ENCODE data around the gene CD8A. TPM values are rescaled to one million over a fixed set of nuclear protein-coding genes. Genes with fewer than 3 reads are reported as not detected.

The CD8A gene
- total and polyA plus RNA-seq, 8 donors = 0.39 to 2.0 (median 1.2) TPM

DNA sequence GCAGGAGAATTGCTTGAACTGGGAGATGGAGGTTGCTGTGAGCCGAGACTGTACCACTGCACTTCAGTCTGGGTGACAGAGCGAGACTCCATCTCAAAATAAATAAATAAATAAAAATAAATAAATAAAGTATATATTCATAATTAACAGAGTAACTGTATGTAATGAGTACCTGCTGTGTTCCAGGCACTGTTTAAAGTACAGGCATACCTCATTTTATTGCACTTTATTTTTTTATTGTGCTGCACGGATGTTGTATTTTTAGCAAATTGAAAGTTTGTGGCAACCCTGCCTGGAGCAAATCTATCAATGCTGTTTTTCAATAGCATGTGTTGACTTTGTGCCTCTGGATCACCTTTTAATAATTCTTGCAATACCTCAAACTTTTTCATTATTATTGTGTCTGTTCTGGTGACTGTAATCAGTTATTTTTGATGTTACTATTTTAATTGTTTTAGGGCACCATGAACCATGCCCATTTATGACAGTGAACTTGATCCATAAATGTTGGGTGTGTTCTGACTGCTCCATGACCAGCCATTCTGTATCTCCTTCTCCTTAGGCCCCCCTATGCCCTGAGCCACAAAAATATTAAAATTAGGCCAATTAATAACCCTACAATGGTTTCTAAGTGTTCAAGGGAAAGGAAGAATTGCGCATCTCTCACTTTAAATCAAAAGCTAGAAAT is 27.5 kb upstream of the CD8A start:
- Histone ChIP-seq H3K36me3 (no peaks in the 10 kb centered on the region), H3K27me3 (no peaks in the 10 kb centered on the region), H3K4me3 (no peak overlapping the region), H3K4me1 (no peaks in the 10 kb centered on the region), H3K27ac (no peak overlapping the region), H3K9me3 (no peaks in the 10 kb centered on the region)
- DNase-seq (no peak), ATAC-seq (no peak), FAIRE-seq (no peak)
- WGBS, 2 donors = 88 to 95% methylated on average over 4 of the region's 4 CpGs
- intact Hi-C loops (cut with DNase I) = no loop called here
- TF ChIP-seq, protein P1, sequence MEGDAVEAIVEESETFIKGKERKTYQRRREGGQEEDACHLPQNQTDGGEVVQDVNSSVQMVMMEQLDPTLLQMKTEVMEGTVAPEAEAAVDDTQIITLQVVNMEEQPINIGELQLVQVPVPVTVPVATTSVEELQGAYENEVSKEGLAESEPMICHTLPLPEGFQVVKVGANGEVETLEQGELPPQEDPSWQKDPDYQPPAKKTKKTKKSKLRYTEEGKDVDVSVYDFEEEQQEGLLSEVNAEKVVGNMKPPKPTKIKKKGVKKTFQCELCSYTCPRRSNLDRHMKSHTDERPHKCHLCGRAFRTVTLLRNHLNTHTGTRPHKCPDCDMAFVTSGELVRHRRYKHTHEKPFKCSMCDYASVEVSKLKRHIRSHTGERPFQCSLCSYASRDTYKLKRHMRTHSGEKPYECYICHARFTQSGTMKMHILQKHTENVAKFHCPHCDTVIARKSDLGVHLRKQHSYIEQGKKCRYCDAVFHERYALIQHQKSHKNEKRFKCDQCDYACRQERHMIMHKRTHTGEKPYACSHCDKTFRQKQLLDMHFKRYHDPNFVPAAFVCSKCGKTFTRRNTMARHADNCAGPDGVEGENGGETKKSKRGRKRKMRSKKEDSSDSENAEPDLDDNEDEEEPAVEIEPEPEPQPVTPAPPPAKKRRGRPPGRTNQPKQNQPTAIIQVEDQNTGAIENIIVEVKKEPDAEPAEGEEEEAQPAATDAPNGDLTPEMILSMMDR (IDR thresholded peaks at IDR 0.05) = no peak

DNA sequence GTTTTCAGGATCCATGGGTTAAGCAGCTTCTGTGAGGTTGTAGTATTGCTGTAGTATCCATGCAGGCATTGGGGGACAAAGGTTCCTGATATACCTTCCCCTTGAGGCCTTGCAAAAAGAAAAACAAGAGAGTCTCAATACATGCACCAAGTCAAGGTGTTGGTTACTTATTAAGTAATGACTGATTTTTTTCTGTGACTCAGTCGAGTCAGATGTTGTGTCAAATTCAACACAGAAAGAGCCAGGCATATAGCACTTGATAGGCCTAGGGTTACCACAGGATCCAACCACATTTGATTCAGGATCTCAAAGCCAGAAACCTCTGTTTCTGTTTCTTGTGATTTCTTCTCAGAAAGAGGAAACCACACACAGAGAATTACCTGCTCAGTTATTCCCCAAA is 24.9 kb upstream of the CD8A start:
- 33 to 50% methylated on average over 1 of the region's 1 CpG for WGBS, 2 donors
- Histone ChIP-seq H3K27ac (no peak overlapping the region), H3K4me1 (no peaks in the 10 kb centered on the region), H3K4me3 (no peak overlapping the region), H3K27me3 (peaks cover 0 to 6% (median 2%) of the 10 kb centered on the region in 4 donors), H3K9me3 (no peaks in the 10 kb centered on the region), H3K36me3 (no peaks in the 10 kb centered on the region)
- no peak for FAIRE-seq
- intact Hi-C loops (cut with DNase I) = no loop called here
- no peak for ATAC-seq
- TF ChIP-seq, protein P1 (IDR thresholded peaks at IDR 0.05) = no peak
- DNase-seq = no peak

DNA sequence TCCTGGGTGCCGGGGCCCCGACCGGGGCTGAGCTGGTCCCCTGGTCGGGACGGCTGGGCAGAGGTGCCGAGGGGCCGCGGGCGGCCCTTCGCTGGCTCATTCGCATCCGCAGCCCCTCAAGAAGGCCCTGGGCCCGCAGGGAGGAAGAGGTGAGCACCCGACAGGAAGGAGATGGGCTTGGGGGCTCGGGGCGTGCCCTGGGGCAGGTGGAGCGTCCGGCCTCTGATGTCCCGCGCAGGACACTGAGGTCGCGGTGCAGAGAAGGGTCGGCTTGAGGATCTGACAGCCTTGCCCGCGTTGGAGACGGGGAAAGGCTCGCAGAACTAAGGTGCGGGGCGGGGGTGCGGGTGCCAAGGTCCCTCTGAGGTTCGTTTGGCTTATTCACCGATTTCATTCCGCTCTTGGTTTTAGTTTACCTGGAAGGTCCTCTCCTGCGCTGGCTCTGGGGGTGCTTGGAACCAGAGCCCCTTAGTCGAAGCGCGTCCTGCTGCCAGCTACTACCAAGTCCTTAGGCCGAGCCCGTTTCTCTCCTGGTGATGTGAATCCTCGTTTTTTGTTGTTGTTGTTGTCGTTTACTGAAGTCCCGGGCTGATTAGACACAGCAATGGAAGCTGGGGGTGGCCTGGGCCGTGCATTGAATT is 18.9 kb upstream of the CD8A start:
- peak in 1 of 6 donors; percentile 64 for DNase-seq
- H3K36me3 ChIP-seq = no peaks in the 10 kb centered on the region
- WGBS, 2 donors = 36 to 37% methylated on average over 42 to 43 of the region's 43 CpGs
- H3K27ac ChIP-seq = no peak overlapping the region
- intact Hi-C loops (cut with DNase I) = no loop called here
- peaks cover 0 to 18% (median 7%) of the 10 kb centered on the region in 4 donors for H3K27me3 ChIP-seq
- TF ChIP-seq, protein P1 (IDR thresholded peaks at IDR 0.05) = no peak
- FAIRE-seq = no peak
- H3K9me3 ChIP-seq = no peaks in the 10 kb centered on the region
- ATAC-seq = no peak
- peaks cover 0 to 5% (median 4%) of the 10 kb centered on the region in 3 donors for H3K4me1 ChIP-seq
- no peak overlapping the region for H3K4me3 ChIP-seq

DNA sequence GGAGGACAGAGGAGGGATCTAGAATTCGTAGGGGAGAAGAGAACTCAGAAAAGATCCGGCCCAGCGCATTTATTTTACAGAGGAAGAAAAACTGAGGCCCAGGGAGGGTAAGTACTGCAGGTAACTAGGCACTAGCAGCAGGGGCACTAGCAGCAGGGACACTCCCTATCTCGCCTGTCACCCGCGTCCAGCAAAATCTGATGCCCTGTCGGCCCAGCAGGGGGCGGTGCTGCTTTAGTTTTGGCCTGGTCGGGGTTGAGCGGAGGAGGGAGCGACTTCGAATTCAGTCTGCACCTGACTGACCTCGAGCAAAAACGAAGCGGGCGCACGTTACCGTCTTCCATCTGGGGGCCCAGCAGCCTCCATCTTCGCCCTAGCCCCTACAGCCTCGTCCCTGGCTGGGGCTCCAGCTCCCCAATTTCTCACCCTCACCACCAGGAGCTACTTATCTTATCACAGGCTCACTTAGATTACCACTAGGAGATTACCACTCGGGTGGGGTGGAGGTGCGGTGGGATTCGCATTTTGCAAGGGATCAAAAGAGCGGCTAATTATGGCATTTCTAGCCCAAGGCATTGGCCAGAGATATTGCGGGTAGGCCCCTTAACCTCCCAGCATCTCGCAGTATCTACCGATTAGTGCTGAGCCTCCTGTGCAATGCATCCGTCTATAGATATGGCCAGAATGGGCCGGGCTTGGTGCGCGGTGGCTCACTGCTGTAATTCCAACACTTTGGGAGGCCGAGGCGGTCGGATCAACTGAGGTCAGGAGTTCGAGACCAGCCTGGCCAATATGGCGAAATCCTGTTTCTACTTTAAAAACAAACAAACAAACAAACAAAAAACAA is 17.8 kb upstream of the CD8A start:
- FAIRE-seq (no peak), ATAC-seq (peak; percentile 95 to 98 (median 97)), DNase-seq (peak; percentile 80 to 95 (median 90))
- Histone ChIP-seq H3K9me3 (no peaks in the 10 kb centered on the region), H3K27ac (no peak overlapping the region), H3K4me1 (peaks cover 0 to 5% (median 4%) of the 10 kb centered on the region in 3 donors), H3K4me3 (peak overlapping the region; percentile 0 to 55 (median 28)), H3K36me3 (no peaks in the 10 kb centered on the region), H3K27me3 (peaks cover 0 to 18% (median 7%) of the 10 kb centered on the region in 4 donors)
- intact Hi-C loops (cut with DNase I) = no loop called here
- 13% methylated on average over 36 of the region's 36 CpGs for WGBS, 2 donors
- TF ChIP-seq, protein P1 (IDR thresholded peaks at IDR 0.05) = peak; percentile 76 to 81 (median 78)

Data from pancreas (tissue), 10 donors.